HG03520 (cell line): ENCODE data around the gene ASCC3.

Source experiments
- ATAC-seq: cut with Tn5 transposase; IDR thresholded peaks from one replicate; pipeline ENCODE4 v1.9.1; 2021; ENCODE audit warnings: mild to moderate bottlenecking, moderate library complexity; ENCODE audit not compliant: unreplicated experiment

The ASCC3 gene

DNA sequence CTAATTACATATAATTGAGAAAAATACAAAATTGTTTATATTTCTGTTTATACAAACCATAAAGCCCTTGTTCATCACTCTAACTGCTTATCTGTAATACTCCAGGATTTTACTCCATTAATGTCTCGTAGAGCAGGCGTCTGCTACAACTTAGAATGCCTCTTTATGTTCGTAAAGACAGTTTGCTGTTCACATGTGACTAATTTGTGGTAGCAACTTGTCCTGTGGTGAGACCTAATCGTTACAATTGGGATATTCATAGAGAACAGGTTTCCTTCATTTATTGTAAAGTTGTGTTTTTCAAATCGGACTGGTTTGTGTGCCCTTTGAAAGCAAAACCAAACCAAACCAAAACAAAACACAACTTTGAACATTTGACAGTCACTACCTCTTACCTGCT lies 149.7 kb downstream of the ASCC3 start:
- no peak for ATAC-seq

DNA sequence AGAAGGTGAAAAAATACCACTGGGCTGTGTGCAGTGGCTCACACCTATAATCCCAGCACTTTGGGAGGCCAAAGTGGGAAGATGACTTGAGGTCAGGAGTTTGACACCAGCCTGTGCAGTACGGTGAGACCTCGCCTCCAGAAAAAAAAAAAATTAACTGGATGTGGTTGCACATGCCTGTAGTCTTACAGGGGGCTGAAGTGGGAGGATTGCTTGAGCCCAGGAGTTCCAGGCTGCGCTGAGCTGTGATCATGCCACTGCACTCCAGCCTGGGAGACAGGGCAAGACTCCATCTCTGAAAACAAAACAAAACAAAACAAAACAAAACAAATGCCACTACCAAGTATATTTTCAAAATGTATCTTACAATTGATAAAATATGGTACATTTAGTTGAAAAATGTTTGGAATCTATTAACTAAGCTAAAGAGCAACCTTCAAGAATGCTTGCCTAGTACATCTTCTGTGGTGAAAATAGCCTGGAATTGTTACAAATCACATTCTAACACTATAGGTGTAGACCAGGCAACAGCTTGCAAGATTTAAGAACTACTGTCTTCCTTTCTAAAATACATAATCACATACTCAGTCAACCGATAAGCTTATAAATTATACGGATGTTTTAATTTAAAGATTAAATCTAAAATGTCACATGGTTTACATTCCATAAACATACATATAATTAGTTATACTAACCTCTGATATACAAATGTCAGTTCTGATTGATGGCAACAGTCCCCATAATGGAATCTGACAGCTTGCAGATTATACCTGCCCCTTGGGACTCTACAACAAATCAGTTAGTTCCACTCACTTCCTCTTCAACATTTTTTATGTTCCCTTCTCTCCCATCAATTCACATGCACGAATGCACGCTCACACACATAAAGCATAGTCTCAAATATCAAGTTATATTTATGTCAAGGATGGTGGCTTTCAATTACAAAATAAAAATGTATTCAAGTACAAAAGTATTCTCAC lies 150.8 kb downstream of the ASCC3 start:
- no peak for ATAC-seq

DNA sequence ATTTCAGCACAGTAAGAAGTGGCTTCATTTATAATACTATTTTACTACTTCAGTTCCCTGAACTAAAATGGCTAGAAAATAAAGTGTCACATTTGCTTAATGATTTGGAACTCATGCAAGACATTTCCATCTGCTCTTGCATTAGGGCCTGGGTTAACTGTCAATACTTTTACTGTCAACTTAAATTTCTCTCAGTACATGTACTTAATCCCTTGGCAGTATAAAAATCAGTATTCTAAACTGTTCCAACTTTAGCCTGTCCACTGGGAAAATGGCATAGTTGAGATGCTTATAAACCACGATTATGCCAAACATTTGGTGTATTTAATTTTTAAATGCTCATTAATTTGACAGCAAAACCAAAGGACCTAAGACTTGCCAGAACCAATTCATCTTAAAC lies 154.5 kb downstream of the ASCC3 start:
- no peak for ATAC-seq

DNA sequence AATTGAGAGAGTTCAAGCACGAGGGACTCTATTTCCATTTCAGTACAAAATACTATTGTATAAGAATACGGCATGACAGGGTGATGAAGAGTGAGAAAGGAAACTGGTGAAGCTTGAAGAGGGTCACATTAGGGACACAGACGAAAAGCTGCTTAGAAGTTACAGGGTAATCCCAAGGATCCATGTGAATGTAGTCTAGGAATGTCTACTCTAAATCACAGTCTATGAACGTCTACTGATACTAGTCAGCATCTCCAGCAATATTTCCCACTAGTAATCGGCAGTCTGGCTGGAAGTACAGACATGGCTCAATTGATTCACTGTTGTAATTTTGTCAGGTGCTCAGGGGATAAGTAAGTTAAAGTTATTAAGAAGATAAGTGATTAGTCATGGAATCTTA lies 156.4 kb downstream of the ASCC3 start:
- ATAC-seq: no peak

DNA sequence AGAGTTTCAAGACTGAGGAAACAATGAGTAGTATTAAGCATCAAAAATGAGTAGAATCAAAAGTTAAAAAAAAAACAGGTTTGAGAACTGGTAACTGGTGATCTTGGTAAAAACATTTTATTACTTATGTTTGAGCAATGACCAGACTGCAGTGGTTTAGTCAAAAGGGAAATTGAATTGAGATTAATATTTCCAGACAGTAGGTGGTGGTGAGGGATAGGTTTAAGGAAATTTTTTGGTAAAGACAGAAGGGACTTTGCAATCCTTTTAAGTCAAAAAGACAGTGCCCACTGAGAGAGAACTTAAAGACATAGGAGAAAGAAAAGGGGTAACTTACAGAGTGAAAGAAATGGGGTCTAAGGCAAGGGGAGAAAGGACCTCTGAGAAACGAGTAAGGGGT lies 156.9 kb downstream of the ASCC3 start:
- ATAC-seq: no peak

DNA sequence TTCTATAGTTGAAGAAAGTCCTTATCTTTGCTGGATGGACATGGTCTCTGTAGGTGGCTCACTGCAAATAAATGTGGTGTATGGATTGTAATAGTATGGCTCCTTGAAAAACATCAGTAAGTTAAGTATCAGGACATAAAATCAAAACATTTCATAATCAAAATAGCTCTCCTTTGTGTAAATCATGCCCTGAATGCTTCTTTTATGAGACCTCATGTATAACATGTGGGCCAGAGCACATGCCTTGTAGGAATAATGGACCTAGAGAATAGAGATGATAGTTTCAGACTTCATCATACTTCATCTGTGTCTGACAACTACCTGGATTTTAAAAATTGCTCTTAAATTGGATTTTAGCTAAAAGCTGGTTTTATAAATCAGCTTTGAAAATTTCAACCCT lies 159.9 kb downstream of the ASCC3 start:
- ATAC-seq: no peak

DNA sequence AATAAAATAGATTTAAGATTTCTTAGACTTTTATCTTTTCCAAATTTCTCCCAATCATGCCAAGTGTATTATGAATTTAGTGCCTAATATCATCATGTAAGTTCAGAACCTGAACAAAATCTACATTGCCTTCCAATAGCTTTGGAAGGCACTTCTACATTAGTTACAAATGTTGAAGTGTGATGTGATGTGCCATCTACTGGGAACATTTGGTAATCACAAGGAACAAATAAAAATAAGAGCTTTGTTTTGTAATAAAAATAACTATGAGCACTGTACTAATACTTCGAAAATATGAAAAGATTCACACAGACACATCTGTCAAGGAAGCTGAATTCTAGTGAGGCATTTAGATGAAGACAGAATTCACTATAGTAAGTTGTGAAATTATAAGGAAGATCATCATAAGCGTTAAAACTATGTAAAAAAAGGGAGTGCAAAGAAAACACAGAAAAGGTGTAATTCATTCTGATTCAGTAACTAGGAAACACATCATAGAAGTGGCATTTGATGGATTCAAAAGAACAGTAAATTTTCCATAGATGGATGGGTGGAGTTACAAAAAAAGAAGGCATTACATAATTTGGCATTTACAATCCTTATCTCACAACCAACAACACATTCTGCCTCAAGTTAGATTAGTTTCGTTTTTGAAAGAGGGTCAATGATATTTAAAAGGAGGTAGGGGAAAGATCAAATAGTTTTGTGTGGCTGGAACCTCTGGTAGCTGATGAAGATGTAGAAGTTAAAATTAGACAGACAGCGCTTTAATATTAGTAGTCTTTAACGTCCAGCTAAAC lies 161.0 kb downstream of the ASCC3 start:
- ATAC-seq: peak; percentile 67

DNA sequence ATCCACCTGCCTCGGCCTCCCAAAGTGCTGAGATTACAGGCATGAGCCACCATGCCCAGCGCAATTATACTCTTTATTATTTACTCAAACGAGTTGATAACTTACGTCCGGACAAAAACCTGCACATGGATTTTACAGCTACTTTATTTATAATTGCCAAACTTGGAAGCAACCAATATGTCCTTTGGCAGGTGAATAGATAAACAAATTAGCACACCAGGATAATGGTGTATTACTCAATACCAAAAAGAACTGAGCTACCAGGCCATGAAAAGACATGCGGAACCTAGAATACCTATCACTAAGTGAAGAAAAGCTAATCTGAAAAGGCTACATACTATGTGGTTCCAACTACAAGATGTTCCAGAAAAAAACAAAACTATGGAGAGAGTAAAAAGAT lies 168.1 kb downstream of the ASCC3 start:
- no peak for ATAC-seq

DNA sequence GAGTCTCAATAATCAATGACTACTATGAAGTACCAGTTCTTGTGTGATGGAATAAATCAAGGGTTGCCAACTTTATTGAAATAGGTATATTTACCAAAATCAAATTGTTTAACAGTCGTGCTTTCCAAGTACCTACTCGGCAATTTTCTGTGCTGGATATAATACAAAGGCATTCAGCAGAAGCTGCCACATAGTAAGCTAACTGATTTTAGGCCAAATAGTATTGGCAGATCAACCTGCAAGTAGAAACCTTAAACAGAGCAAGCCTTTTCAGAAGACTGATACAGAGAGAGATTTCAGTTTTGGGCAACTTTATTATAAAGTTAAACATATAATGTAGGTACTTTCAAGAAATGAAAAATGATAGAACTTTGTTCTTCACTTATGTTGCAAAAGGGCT lies 174.6 kb downstream of the ASCC3 start:
- no peak for ATAC-seq

DNA sequence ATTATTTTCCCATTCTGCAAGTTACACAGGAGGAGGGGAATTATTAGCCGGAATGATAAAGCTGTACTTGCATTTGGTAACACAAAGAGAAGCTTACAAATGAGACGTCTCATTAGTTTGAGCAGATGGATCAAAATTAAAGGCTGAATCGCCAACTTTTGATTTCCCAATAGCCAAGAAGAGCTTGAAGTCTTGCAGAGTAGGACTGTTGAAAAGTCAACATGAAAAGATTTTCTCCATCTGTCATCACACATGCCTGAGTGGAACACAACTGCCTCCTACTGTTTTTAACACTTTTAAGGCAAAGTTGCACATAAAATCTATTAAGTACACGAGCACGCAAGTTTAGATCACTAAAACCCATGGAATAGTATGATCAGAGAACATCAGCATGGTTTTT lies 176.2 kb downstream of the ASCC3 start:
- ATAC-seq: no peak

DNA sequence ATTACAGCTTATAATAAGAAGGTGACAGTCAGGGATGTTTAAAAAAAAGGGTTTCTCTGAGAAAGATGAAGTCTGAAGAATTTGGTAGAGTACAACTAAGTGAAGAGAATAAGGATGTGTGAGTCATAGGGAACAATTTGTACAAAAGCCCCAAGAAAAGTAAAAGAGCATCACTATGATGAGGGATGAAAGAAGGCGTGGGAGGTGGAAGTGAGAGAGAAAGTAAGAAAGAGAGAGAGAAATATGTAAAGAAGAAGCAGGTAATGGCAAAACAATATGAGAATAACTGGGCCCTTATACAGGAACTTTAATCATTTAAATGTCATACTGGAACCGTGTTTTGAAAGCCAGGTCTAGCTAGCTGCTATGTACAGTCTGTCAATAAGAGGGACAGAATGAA lies 179.4 kb downstream of the ASCC3 start:
- ATAC-seq: no peak

DNA sequence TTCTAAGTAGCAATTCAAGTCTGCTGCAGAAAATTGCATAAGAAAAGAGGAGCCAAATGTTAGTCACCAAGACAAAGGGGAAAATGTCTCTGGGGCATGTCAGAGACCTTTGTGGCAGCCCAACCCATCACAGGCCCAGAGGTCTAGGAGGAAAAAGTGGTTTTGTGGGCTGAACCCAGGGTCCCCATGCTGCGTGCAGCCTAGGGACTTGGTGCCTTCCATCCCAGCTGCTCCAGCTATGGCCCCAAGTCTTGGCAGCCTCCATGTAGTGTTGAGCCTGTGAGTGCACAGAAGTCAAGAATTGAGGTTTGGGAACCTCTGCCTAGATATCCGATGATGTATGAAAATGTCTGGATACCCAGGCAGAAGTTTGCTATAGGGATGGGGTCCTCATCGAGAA lies 181.1 kb downstream of the ASCC3 start:
- no peak for ATAC-seq

DNA sequence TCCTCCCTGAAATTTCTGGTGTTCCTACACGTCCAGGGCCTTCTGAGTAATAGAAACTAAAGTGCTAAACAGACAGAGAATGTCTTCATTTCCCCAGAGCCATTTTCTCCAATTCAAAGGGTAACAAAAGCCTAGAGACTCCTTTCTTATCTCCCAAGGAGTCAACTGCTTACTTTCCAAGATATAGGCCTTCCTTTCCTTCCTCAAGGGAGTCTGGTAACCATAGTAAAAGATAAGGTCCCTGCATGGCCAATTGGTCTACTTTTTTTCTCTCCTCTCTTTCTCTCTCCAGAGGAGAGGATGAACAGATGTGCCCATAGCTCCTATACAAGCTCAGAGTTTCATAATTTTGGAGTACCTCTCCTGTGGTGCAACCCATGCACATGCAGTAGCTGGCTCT lies 185.7 kb downstream of the ASCC3 start:
- no peak for ATAC-seq

DNA sequence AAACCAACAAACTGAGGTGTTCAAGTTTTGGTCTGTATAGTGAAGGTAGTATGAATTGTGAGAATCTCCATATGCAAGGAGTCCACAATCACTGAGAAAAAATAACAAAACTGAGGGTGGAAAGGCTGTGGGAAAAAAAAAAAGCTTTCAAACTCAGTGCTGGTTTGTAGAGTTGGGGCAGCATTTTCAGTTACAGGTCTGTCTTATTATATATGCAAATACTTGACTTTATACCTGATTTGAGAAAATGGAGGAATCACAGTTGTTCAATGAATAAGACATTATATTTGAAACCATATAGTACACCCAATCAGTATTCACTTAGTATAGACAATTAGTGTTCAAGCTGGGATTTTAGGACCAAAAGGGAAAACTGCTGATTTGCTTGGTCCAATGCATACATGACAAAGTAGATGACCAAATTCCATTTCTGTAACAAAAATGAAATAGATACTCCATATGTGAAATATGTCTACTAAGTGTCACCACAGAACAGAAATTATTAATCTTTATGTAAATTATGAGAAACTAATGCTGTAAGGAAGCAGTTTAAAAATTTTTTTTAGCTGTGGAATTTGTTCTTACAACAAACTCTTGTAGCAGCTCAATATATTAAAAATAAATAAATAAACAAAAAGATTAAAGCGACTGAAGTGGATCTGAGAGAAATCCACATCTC lies 187.7 kb downstream of the ASCC3 start:
- no peak for ATAC-seq

DNA sequence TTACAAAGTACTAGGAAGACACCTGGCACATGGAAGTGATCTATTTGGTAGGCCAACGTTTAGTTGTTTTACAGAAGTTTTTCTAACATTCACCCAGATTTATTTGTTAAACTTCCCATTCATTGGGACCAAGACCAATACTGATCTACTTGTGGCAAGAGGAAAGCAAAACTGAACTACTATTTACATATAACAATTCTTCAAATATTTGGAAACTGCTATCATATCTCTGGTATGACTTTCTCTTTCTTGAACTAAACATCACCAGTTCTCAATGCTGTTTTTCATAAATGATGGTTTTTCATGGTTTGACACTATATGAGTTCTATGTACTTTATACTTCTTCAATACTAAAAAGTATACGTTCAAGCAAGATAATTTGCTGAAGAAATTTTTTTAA lies 189.2 kb downstream of the ASCC3 start:
- ATAC-seq: no peak

DNA sequence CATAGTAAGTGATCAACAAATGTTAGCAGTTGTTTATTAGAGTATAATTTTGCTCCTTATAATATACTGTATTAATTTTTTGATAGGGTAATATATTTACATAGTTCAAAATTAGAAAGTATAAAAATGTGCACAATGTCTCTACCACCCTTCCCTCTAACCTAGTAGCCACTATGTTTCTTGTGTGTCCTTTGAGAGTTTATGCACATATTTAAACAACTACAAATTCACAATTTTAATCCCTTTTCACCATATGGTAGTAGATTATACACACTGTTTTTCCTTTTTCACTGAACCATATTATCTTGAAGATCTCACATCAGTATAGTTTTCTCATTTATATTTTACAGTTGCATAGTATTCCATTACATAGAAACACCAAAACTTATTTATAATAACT lies 194.9 kb downstream of the ASCC3 start:
- no peak for ATAC-seq

DNA sequence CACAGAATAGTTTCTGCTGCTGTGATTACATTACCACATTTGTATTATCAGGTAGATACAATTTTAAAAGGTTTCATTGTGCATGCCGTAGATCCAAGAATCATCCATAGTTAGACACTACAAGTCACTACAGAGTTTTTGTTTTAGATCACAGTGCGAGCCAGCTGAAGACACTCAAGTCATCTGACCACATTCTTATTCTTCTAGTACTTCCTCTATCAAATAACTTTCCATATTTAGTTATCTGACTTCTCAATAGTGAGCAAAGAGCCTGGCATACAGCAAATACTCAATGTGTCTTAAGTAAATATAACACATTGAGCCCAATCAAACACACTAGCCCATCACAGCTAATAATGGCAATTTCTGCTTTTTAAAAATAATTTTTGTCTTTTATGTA lies 195.4 kb downstream of the ASCC3 start:
- no peak for ATAC-seq

DNA sequence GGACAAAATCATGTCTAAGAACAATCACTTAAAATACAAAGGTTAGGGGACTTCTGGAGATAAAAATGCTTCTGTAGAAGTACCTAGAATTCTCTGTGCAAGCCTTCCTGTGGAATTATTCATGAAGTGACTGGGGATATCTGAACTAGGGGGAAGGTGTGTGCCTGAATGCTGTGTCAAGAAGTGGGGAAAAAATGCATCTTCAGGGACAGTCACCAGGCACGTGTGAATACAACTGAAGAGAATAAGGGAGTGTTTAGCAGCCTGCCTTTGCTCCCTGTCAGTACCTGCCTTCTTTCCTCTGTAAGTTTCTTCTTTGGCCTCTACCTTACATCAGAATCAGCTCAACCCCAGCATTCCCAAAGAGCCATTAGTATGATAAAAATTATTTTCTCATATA lies 201.0 kb downstream of the ASCC3 start:
- ATAC-seq: no peak

DNA sequence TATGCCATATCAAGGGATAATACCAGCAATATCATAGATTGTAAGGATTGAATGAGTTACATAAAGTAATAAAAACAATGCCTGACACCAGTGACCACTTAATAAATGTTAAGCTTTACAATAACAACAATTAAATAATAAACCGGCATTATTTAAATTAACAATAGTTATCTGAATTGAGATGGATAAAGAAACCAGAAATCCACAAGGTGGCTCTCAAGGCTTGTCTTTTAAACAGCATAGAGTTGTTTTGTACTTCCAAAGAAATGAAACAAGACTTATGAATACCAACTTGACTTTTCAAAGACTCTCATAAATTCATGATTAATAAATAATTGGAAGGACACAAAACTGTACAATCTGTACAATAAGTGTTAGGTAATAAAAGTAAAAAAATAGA lies 203.1 kb downstream of the ASCC3 start:
- ATAC-seq: no peak

DNA sequence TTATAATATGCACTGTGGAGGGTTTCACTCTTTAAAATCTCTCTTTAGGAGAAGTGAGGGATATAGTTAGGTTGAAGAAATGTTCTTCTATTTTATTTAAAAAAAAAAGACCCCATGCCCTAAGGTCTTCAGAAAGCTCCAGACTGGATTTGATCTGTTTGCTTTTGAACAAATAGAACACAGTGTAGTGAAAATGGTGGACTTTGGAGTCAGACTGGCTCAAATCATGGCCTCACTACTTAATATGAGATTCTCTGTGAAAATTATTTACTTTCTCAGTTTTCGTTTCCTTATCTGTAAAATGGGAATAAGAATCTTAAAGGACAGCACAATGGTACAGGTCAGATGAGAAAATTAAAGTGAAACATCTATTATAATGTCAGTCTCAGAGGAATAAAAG lies 203.9 kb downstream of the ASCC3 start:
- ATAC-seq: no peak

DNA sequence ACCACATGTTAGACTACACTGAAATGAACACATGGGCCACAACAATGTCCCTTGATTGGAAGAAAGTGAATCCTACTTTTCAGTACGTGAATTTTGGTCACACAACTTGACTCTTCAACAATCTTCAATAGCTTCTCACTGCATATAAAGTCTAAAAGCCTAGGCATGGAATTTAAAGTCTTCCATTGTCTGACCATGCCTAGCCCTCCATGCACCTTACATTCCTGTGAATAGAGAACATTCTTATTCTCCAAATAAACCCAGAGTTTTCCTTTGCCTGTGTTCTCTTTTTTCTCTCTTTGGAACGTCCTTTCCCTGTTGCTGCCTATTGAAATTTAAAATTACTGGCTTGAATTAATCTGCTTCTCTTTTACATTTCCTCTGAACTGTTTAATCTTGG lies 207.5 kb downstream of the ASCC3 start:
- no peak for ATAC-seq

DNA sequence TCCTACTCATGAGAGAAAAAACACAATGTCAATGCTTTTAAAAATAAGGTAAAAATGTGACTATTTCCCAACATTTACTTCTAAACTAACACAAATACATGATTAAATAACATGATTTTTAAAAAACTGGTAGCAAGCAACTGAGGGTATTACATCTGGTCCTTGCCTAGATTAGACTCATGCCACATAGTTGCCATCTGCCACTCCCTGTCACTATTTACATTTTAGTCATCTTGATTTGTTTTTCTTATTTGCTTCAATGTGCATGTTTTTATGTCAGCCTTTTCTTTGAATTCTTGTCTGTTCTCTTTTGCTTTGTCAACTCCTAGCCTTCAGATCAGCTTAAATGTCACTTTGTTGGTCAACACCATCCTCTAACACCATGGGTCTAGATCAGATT lies 209.4 kb downstream of the ASCC3 start:
- ATAC-seq: no peak
